GM12801 (cell line): ENCODE measurements around the gene OR52J3.

Experiments
- TF ChIP-seq, protein P1 (sequence below): IDR thresholded peaks from one replicate; pipeline ENCODE4 v1.5.1; 2011; ENCODE audit warnings: control low read depth; ENCODE audit not compliant: insufficient read length; ENCODE audit errors: extremely low read depth

Gene OR52J3

DNA sequence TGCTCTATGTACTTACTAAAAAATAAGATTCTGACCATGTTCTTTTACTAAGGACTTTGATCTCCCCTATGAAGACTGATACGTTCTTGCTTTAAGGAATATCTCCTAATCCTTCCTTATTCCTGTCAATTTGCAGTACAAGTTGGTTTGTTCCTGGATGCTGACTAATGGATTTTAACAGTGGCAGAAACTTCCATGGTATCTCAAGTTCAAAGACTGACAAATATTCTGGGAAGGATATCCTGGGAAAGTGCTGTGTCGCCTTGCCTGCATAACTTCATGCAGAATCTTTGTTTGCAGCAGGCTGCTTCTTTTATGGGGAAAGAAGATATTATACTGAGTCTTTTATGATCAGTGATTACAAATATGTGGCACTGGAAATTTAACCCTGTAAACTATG lies 8.4 kb upstream of the OR52J3 start:
- TF ChIP-seq, protein P1, sequence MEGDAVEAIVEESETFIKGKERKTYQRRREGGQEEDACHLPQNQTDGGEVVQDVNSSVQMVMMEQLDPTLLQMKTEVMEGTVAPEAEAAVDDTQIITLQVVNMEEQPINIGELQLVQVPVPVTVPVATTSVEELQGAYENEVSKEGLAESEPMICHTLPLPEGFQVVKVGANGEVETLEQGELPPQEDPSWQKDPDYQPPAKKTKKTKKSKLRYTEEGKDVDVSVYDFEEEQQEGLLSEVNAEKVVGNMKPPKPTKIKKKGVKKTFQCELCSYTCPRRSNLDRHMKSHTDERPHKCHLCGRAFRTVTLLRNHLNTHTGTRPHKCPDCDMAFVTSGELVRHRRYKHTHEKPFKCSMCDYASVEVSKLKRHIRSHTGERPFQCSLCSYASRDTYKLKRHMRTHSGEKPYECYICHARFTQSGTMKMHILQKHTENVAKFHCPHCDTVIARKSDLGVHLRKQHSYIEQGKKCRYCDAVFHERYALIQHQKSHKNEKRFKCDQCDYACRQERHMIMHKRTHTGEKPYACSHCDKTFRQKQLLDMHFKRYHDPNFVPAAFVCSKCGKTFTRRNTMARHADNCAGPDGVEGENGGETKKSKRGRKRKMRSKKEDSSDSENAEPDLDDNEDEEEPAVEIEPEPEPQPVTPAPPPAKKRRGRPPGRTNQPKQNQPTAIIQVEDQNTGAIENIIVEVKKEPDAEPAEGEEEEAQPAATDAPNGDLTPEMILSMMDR = no peak

DNA sequence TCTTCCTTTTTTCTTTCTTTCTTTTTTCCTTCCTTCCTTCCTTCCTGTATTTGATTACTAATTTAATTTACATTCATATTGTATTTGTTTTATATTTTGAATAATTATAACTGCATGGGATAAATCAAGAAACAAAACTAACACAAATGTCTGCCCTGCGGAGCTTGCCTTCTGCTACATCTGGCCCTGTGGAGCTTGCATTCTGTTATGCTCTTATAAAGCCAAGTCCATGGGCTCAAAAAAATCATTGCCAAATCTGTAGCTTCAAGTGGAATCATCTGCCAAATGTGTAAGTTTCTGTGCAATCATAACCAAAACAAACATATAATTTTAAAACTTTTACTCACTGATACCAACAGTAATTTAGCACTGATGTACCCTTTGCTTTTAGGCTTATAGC lies 8.0 kb upstream of the OR52J3 start:
- TF ChIP-seq, protein P1 = no peak

DNA sequence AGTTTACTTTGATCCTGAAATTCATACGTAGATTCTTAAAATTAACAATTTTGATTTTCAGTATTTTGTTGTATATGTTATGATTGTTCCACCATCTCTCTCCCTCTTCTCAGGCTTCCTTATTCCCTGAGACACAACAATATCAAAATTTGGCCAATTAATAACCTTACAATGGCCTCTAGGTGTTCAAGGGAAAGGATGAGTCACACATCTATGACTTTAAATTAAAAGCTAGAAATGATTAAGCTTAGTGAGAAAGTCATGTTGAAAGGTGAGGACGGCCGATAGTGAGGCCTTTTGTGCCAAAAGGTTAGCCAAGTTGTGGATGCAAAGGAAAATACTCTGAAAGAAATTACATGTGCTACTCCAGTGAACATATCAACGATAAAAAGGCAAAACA lies 5.5 kb upstream of the OR52J3 start:
- TF ChIP-seq, protein P1 = no peak

GRCh38 chr11:5042091-5042490 lies 4.2 kb upstream of the OR52J3 start:
- TF ChIP-seq, protein P1 = no peak

GRCh38 chr11:5043380-5043779 lies 2.9 kb upstream of the OR52J3 start:
- TF ChIP-seq, protein P1 = no peak

- TF ChIP-seq, protein P1 = no peak
Observed at GRCh38 chr11:5046754-5047330, 516 bp downstream of the OR52J3 start.

DNA sequence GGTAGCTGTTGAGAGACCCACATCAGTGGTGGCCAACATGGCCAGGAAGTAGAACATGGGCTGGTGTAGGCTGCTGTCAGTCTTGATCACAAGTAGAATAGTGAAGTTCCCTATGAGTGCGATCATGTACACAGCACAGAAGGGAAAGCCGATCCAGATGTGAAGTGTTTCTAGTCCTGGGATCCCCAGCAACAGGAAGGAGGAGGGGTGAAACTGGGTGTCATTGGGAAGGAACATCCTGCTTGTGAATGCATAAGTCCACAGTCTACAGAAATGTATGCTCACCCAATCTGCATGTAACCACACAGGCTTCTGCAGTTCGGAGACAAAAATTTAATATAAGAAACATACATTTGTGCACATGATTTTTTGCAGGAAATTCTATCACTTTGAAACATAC lies 13.1 kb downstream of the OR52J3 start, which contains the start of gene OR52E2:
Gene OR52E2, minus strand, starts transcription at position 237 of the 400 bp plus-strand sequence. Its CDS starts 0 bp downstream, at position 237.
- TF ChIP-seq, protein P1 = no peak
